Left cardiac atrium (tissue), 4 donors: Measurements from ENCODE around the gene PGA4. TPM values are rescaled to one million over a fixed set of nuclear protein-coding genes. Genes with fewer than 3 reads are reported as not detected.

Experiments used
- ATAC-seq, 2 donors: fragments of 200-7000 bp; cut with Tn5 transposase; one replicate each; pipeline ENCODE4 v1.9.1; 2020; ENCODE audit warnings: mild to moderate bottlenecking in 2 of 2, moderate library complexity in 2 of 2
- DNase-seq: peaks from one replicate; pipeline ENCODE4 v3.0.0-alpha.2; 2020
- intact Hi-C, 2 donors: fragments of 100-400 bp; cut with DNase I; formaldehyde crosslinking; loops; one replicate each; pipeline versions ENCODE4 v1.14.1 to v1.15.1; 2022 to 2023
- total RNA-seq, 2 donors: library from RNA; stranded (reverse); fragmentation: NEBNext Ultra II Directional; extraction: Animal tissue kit (Norgen Biotek cat#: 25700); gene quantifications; one replicate each; pipeline ENCODE4 v1.2.1, GENCODE V29; 2021
- donor health status: DM: no; HTN: yes; CAD: no.
- donor health status: DM: no; HTN: yes; CAD: no; lungs with severe emphysema.
- donor health status: DM: yes; HTN: yes; CAD: no.
- donor health status: Dilated cardiomyopathy.

Gene PGA4
- total RNA-seq, 2 donors from 2014 or later = 0.41 to 3.0 TPM

DNA sequence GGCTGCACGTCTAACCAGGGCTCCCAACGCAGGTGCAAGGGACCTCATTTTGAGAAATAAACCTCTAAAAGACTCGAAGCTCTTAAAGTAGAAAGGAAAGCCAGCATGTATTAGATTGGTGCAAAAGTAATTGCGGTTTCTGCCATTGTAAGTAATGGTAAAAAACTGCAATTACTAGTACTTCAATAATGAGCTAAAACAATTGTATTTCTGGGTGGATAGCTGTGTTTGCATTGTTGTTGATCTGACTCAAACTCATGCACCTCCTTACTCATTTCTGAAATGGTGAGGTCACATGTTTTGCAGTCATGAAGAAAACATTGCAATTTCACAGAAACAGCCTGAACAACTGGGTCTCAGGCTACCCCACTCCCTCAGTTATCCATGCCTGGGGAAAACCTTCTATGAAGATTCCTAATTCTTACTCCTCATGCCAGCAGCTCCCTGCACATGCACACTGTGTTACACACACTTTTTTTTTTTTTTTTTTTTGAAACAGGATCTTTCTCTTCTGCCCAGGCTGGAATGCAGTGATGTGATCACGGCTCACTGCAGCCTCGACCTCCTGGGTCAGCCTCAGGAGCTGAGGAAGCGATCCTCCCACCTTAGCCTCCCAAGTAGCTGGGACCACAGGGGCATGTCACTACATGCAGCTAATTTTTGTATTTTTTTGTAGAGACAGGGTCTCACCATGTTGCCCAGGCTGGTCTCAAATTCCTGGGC lies 48.4 kb downstream of the PGA4 start:
- intact Hi-C loops = no loop called here
- no peak for DNase-seq
- no peak for ATAC-seq

DNA sequence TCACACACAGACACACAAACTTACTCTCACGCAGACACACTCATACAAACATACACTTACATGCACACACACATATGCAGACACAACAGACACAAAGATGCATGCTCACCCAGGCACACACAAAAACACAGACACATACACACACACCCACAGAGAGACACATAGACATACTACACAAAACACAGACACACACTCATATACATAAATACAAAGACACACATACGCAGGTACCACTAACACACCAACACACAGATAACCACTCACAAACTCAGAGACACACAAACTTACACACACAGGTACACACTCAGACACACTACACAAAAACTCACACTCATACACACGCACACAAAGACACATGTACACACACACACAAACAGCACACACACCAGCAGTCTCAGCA lies 50.6 kb downstream of the PGA4 start:
- ATAC-seq (no peak), DNase-seq (no peak)
- intact Hi-C loops = no loop called here

DNA sequence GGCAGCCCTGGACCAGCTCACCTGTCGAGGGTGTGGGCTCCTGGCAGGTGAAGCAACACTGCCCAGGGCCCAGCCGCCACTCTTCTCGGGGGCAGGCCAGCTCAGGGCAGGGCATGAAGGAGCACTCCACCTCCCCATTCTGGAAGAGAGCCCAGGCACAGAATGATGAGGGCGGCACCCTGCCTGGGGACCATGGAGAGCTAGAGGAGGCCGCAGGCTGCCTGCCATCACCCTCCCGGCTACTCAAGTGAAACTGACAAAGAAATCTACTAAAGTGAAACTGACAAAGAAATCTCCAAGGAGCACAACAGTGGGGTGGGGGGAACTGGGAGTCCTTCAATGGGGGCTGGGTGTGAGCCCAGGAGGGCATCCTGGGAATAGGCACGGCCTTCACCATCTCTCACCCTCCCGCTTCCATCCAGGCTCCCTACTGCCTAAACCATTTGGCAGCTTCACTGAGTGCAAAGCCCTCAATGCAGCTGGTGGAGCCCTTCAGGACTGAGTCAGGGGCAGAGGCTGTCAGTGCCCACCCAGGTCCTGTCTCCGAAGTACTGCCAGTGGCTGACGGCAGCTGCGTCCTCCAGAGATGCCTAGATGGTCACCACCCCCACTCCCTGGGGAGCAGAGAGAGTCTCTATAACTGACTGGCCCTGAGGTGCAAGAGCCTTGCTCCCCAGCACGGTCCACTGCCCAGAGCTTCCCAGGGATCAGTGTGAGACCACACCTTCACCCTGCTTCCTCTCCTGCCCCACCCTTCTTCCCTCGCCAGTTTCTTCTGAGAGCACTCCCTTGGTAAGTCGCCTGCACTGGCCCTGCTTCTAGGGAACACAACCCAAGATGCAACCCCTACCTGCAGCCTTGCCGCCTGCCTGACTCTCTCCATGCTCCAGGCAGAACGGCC lies 51.3 kb downstream of the PGA4 start:
- ATAC-seq = peak in 1 of 2 donors; percentile 25
- intact Hi-C loops = no loop called here

DNA sequence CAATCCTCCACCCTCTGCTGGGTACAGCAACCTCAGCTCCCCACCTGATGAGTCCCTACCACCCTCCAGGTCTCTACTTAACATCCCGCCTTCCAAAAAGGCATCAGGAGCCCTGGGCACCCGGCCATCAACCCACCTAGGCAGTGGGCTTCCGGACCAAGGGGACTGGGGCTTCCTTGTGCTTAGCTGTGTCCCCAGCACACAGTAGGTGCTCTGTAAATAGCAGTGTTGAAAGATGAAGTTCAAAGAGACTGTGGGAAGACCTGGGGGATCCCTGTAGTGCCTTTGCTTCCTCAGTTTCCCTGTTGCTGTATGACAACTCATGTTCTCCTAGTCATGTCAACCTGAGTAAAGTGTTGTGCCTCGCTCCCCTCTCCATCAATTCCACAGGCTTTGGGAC lies 51.9 kb downstream of the PGA4 start:
- ATAC-seq = no peak
- intact Hi-C loops = no loop called here
- DNase-seq = no peak

More for the DNA sequence above, 51.3 kb downstream of the PGA4 start:
- DNase-seq = no peak

DNA sequence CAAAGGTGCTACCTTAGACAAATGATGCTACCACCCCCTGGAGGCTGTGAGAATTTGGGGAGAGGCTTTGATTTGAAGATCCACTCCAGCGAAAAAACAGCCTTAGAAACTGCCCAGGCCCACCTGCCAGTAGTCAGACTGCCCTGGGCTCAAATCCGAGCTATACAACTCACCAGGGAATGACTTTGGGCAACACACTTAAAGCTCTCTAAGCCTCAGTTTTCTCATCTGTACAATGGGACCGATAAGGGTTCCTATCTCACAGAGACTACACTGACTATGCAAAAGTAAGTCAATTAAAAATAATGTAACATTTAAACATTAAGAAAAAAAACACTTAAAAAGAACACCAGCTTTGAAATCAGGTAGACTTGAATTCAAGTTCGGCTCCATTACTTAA lies 53.0 kb downstream of the PGA4 start:
- ATAC-seq (no peak), DNase-seq (no peak)
- intact Hi-C loops = no loop called here

DNA sequence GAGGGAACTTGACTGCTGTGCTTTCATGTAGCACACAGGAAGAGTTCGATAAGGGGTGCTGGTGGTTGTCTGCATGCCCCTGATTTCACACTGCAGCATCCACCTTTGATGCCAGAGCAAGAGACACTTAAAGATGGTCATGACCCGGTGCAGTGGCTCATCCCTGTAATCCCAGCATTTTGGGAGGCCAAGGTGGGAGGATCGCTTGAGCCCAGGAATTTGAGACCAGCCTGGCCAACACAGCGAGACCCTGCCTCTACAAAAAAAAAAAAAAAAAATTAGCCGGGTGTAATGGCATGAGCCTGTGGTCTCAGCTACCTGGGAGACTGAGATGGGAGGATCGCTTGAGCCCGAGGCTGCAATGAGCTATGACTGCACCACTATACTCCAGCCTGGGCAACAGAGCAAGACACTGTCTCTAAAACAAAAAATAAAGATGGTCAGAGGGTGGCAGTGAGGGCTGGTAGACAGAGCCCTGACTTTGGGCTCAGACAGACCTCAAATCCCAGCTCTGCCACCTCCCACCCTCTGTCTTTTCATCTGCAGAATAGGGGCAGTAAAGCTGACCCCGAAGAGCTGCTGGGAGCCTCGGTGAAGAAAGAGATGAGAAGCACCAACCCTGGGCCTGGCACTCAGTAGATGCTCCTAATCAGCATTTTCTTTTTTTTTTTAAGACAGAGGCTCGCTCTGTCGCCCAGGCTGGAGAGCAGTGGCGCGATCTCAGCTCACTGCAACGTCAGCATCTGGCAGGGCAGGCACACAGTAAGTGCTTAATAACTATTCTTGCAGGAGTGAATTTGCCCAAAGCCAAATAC lies 55.2 kb downstream of the PGA4 start:
- DNase-seq (no peak), ATAC-seq (no peak)
- intact Hi-C loops = no loop called here

DNA sequence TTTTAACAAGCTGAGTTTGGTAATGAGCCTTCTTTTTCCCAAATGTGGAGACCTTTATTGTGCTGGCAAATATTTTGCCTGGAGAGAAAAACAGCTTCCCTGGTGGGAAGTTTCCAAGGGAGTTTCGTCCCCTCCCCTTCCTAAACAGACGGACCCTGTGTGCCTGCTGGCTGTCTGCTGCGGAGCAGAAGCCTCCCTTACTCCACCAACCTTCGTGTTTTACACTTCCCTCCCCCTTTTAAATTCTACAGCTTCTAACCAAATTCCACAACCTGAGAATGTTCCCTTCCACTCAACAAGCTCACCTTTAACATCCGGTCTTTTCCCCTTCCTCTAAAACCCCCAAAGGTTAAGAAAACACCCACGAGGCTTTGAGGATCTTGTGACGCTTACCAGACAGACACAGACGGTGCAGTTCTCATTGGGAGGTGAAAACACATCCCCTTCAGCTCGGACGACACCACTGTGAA lies 55.9 kb downstream of the PGA4 start:
- intact Hi-C loops = no loop called here
- DNase-seq (no peak), ATAC-seq (no peak)

DNA sequence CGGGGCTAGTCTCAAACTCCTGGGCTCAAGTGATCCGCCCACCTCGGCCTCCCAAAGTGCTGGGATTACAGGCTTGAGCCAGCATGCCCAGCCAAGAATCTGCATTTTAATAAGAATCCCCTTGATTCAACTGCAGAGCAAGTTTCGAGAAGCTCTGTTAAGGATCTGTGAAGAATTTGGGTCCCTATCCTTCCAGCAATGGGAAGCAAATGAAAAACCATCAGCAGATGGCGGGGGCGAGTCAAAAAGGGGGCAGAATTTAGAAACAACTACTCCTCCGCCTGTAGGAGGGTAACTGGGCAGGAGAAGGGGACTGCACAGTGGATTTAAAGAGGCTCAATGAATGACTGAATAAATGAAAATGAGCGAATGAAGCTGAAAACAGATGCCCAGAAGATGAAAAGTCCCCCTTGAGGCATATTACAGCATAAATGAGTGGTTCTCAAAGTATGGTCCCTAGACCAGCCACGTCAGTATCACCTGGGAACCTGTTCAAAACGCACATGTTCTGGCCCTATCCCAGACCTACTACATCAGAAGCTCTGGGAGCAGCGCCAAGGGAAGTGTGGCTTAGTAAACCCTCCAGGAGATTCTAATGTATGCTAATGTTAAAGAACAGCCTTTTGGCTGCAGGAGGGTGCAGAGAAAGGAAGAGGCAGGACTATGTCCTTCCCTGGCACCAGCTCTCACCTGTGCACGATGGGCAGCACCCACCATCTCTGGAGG lies 58.0 kb downstream of the PGA4 start:
- DNase-seq (no peak), ATAC-seq (no peak)
- intact Hi-C loops = no loop called here

DNA sequence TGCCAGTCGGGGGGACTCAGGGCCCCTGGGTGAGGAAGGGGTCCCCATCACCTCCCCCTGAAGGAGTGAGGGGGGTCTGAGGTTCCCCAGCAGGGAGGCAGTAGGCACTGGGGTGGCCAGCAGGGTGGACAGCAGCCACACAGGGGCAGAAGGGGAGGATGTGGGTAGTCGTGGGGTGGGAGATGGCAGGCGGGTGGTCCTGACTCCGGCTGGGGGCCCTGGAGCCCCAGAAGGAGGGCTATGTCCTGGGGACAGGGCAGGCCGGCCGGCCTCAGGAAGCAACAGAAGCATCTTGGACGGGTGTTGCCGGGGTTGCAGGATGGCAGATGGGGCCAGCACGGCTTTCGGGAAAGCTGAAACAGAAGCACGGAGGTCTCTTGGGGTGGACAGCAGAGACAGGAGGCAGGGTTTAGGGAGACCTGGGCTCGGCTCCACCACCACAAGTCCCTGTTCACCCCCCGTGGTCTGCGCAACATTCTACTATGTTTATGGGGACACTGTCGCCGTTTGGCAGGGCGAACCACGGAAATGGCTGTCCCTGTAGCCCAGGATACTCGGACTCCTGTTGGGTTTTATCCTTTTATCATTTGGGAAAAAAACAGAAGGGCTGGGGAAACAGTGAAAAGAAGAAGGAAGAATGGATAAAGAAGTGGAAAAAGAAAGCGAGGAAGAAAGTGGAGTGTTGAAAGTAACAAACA lies 58.9 kb downstream of the PGA4 start:
- ATAC-seq = no peak
- no peak for DNase-seq
- intact Hi-C loops = no loop called here

Other genes starting within 250 kb of the PGA4 start
- gene CD5, start 119.9 kb upstream of the PGA4 start, total RNA-seq = under 1 TPM; 0.37 to 0.94 TPM
- 10 to 100 TPM; 18.6 to 23.1 TPM for gene VPS37C, start 60.9 kb upstream of the PGA4 start, total RNA-seq
- gene PGA3, start 18.8 kb upstream of the PGA4 start, total RNA-seq = 1 to 10 TPM in 1 of 2 donors, under 1 TPM in 1; 0.97 to 3.6 TPM
- gene PGA5, start 18.8 kb downstream of the PGA4 start, total RNA-seq = under 1 TPM; 0.58 to 0.71 TPM
- 1 to 10 TPM; 1.1 to 2.3 TPM for gene VWCE, start 73.0 kb downstream of the PGA4 start, total RNA-seq
- gene DDB1, start 110.8 kb downstream of the PGA4 start, total RNA-seq = 100 to 1,000 TPM; 107 to 136 TPM
- 10 to 100 TPM; 16.1 to 18.0 TPM for gene TKFC, start 110.9 kb downstream of the PGA4 start, total RNA-seq
- 10 to 100 TPM; 15.7 to 17.0 TPM for gene CYB561A3, start 139.5 kb downstream of the PGA4 start, total RNA-seq
- 10 to 100 TPM; 24.4 to 32.6 TPM for gene TMEM138, start 140.0 kb downstream of the PGA4 start, total RNA-seq
- gene TMEM216, start 170.2 kb downstream of the PGA4 start, total RNA-seq = 1 to 10 TPM; 7.1 to 7.6 TPM
- gene CPSF7, start 207.6 kb downstream of the PGA4 start, total RNA-seq = 10 to 100 TPM; 33.3 to 47.2 TPM
- gene SDHAF2, start 207.8 kb downstream of the PGA4 start, total RNA-seq = 10 to 100 TPM; 30.5 to 36.8 TPM